AG08396 (cell line): ENCODE measurements around the gene INTS2.
"Not testable (repeated sequence)": the region's sequence is repeated elsewhere in the genome, so short reads cannot be mapped to it uniquely, and the experiment has no call there.

Experiments used
- DNase-seq: peaks from one replicate; pipeline ENCODE4 v3.0.0; 2012; ENCODE audit warnings: low spot score, mixed read lengths

Gene INTS2

GRCh38 chr17:61887733-61888132 lies 40.0 kb downstream of the INTS2 start:
- DNase-seq = not testable (repeated sequence)

GRCh38 chr17:61885865-61886264 lies 41.9 kb downstream of the INTS2 start:
- not testable (repeated sequence) for DNase-seq

- DNase-seq = no peak
Observed at GRCh38 chr17:61884864-61885263, 42.9 kb downstream of the INTS2 start.

GRCh38 chr17:61880589-61881102 lies 47.1 kb downstream of the INTS2 start:
- DNase-seq = no peak

- DNase-seq = no peak
Observed at GRCh38 chr17:61878984-61879612, 48.7 kb downstream of the INTS2 start.

- no peak for DNase-seq
Observed at GRCh38 chr17:61878520-61878919, 49.3 kb downstream of the INTS2 start.

GRCh38 chr17:61877837-61878236 lies 49.9 kb downstream of the INTS2 start:
- no peak for DNase-seq

- DNase-seq = no peak
Observed at GRCh38 chr17:61875804-61876203, 52.0 kb downstream of the INTS2 start.

- DNase-seq = no peak
Observed at GRCh38 chr17:61875285-61875684, 52.5 kb downstream of the INTS2 start.

- DNase-seq = no peak
Observed at GRCh38 chr17:61874075-61874474, 53.7 kb downstream of the INTS2 start.

- DNase-seq = no peak
Observed at GRCh38 chr17:61872099-61872498, 55.7 kb downstream of the INTS2 start.

GRCh38 chr17:61869138-61869537 lies 58.6 kb downstream of the INTS2 start:
- no peak for DNase-seq

GRCh38 chr17:61868074-61868473 lies 59.7 kb downstream of the INTS2 start:
- no peak for DNase-seq

GRCh38 chr17:61867033-61867432 lies 60.7 kb downstream of the INTS2 start:
- DNase-seq = no peak

GRCh38 chr17:61863801-61864126 lies 64.0 kb downstream of the INTS2 start:
- no peak for DNase-seq

GRCh38 chr17:61862975-61863800 lies 64.6 kb downstream of the INTS2 start, which contains the start of gene BRIP1:
TSS of gene BRIP1 (minus strand) at chr17:61863528. CDS start at chr17:61861539, 1,989 bp downstream.
- DNase-seq = peak; percentile 95

GRCh38 chr17:61862105-61862574 lies 65.6 kb downstream of the INTS2 start:
- peak; percentile 3 for DNase-seq

GRCh38 chr17:61860397-61860796 lies 67.4 kb downstream of the INTS2 start:
- not testable (repeated sequence) for DNase-seq

GRCh38 chr17:61856035-61856434 lies 71.7 kb downstream of the INTS2 start:
- DNase-seq = no peak

- DNase-seq = no peak
Observed at GRCh38 chr17:61852857-61853256, 74.9 kb downstream of the INTS2 start.

- DNase-seq = no peak
Observed at GRCh38 chr17:61849674-61850073, 78.1 kb downstream of the INTS2 start.

GRCh38 chr17:61848896-61849295 lies 78.9 kb downstream of the INTS2 start:
- DNase-seq = no peak

GRCh38 chr17:61848247-61848646 lies 79.5 kb downstream of the INTS2 start:
- DNase-seq = no peak
